Breast epithelium (tissue), 4 donors: ENCODE data around the gene ARAF. TPM values are rescaled to one million over a fixed set of nuclear protein-coding genes. Genes with fewer than 3 reads are reported as not detected.

Experiments used
- DNase-seq, 2 donors: peaks; one replicate each; pipeline ENCODE4 v3.0.0-alpha.2; 2019; ENCODE audit warnings: low spot score in 2 of 2
- H3K27ac ChIP-seq, 2 donors: fragments of 200-600 bp; sonication (generic) in 1 of 2; one replicate each; pipeline ENCODE4 v1.5.1; 2016 to 2019; ENCODE audit warnings: mild to moderate bottlenecking in 1 of 2
- H3K27me3 ChIP-seq, 2 donors: fragments of 200-600 bp; sonication (generic) in 1 of 2; one replicate each; pipeline versions ENCODE4 v1.5.1 to v1.6.0; 2017 to 2019; ENCODE audit warnings: control low read depth in 1 of 2, mild to moderate bottlenecking in 1 of 2
- H3K36me3 ChIP-seq: fragments of 200-600 bp; one replicate; pipeline ENCODE4 v1.5.1; 2019
- H3K4me1 ChIP-seq, 2 donors: fragments of 200-600 bp; sonication (generic); one replicate each; pipeline ENCODE4 v1.5.1; 2016 to 2019; ENCODE audit warnings: control low read depth in 1 of 2
- H3K4me3 ChIP-seq, 3 donors: fragments of 200-600 bp; sonication (generic); 1 replicate in 2 of 3; 2 replicates in 1 of 3; pipeline ENCODE4 v1.5.1; 2016 to 2019; ENCODE audit warnings: mild to moderate bottlenecking in 3 of 3, moderate library complexity in 2 of 3
- H3K9me3 ChIP-seq, 2 donors: fragments of 200-600 bp; sonication (generic) in 1 of 2; one replicate each; pipeline ENCODE4 v1.5.1; 2016 to 2019; ENCODE audit warnings: control low read depth in 1 of 2
- POLR2A ChIP-seq: fragments of 450-650 bp; IDR thresholded peaks from one replicate; pipeline ENCODE4 v1.6.1; 2016; ENCODE audit warnings: antibody characterized with exemption, mild to moderate bottlenecking, moderate library complexity
- POLR2AphosphoS5 ChIP-seq, 3 donors: sonication (generic); formaldehyde crosslinking; IDR thresholded peaks; one replicate each; pipeline ENCODE4 v1.6.1; 2017; ENCODE audit warnings: antibody characterized with exemption in 3 of 3
- intact Hi-C: fragments of 100-400 bp; cut with DNase I; formaldehyde crosslinking; loops from one replicate; pipeline ENCODE4 v1.15.1; 2023; ENCODE audit warnings: low total_unique reads
- total RNA-seq, 3 donors: library from RNA; depleted of rRNA; stranded (reverse); fragments of >200 nt; gene quantifications; one replicate each; pipeline ENCODE4 v1.1.0, GENCODE V29; 2016
- TF ChIP-seq, protein P1 (sequence below), 3 donors: fragments of 450-650 bp; IDR thresholded peaks; one replicate each; pipeline ENCODE4 v1.5.1; 2016 to 2017; ENCODE audit warnings: antibody characterized with exemption in 3 of 3, mild to moderate bottlenecking in 3 of 3, moderate library complexity in 3 of 3

The ARAF gene
- total RNA-seq, 3 donors from 2014 or later, result 27.9 to 37.6 (median 30.6) TPM

DNA sequence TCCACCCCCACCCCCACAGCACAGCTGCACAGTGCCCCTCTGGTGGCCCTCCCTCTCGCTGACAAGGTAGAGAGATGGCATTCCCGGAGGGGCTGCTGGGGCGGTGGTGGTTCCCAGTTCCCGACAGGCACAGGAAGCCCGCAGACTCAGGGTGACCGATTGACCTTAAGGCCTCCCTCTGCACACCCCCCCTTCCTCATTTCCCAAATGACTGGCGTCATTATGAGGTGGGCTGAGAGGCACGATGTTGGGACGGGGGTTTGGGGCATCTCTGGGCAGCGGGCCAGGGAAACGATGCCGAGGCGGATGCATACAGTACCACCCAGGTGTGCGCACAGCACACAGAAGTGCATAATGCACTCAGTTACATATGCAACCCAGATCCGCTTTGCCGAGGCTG, 17.7 kb downstream of the ARAF start:
- TF ChIP-seq, protein P1, sequence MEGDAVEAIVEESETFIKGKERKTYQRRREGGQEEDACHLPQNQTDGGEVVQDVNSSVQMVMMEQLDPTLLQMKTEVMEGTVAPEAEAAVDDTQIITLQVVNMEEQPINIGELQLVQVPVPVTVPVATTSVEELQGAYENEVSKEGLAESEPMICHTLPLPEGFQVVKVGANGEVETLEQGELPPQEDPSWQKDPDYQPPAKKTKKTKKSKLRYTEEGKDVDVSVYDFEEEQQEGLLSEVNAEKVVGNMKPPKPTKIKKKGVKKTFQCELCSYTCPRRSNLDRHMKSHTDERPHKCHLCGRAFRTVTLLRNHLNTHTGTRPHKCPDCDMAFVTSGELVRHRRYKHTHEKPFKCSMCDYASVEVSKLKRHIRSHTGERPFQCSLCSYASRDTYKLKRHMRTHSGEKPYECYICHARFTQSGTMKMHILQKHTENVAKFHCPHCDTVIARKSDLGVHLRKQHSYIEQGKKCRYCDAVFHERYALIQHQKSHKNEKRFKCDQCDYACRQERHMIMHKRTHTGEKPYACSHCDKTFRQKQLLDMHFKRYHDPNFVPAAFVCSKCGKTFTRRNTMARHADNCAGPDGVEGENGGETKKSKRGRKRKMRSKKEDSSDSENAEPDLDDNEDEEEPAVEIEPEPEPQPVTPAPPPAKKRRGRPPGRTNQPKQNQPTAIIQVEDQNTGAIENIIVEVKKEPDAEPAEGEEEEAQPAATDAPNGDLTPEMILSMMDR (IDR thresholded peaks at IDR 0.05), result no peak
- no peak for TF ChIP-seq POLR2AphosphoS5 (IDR thresholded peaks at IDR 0.05)
- no peak for TF ChIP-seq POLR2A
- peaks cover 0 to 32% of the 10 kb centered on the region in 2 donors for H3K27me3 ChIP-seq

GRCh38 chrX:47579537-47579936, 18.5 kb downstream of the ARAF start:
- TF ChIP-seq, protein P1 (IDR thresholded peaks at IDR 0.05), result no peak
- TF ChIP-seq POLR2AphosphoS5 (IDR thresholded peaks at IDR 0.05) (no peak), POLR2A (no peak)
- DNase-seq, result no peak
- Histone ChIP-seq H3K4me3 (no peak overlapping the region), H3K27me3 (peaks cover 0 to 24% of the 10 kb centered on the region in 2 donors), H3K36me3 (no peaks in the 10 kb centered on the region), H3K9me3 (no peaks in the 10 kb centered on the region), H3K27ac (no peak overlapping the region), H3K4me1 (no peaks in the 10 kb centered on the region)
- intact Hi-C loops, result loop anchor here (10.0 kb wide), 1 partner anchor 45 kb away; the partner anchor contains the start of gene CFP

More for the DNA sequence above, 17.7 kb downstream of the ARAF start:
- no peak overlapping the region for H3K27ac ChIP-seq
- no peak overlapping the region for H3K4me3 ChIP-seq
- no peaks in the 10 kb centered on the region for H3K4me1 ChIP-seq
- H3K9me3 ChIP-seq, result no peaks in the 10 kb centered on the region
- no peaks in the 10 kb centered on the region for H3K36me3 ChIP-seq
- DNase-seq, result no peak
- intact Hi-C loops, result loop anchor here (10.0 kb wide), 1 partner anchor 46 kb away; the partner anchor contains the start of gene CFP

DNA sequence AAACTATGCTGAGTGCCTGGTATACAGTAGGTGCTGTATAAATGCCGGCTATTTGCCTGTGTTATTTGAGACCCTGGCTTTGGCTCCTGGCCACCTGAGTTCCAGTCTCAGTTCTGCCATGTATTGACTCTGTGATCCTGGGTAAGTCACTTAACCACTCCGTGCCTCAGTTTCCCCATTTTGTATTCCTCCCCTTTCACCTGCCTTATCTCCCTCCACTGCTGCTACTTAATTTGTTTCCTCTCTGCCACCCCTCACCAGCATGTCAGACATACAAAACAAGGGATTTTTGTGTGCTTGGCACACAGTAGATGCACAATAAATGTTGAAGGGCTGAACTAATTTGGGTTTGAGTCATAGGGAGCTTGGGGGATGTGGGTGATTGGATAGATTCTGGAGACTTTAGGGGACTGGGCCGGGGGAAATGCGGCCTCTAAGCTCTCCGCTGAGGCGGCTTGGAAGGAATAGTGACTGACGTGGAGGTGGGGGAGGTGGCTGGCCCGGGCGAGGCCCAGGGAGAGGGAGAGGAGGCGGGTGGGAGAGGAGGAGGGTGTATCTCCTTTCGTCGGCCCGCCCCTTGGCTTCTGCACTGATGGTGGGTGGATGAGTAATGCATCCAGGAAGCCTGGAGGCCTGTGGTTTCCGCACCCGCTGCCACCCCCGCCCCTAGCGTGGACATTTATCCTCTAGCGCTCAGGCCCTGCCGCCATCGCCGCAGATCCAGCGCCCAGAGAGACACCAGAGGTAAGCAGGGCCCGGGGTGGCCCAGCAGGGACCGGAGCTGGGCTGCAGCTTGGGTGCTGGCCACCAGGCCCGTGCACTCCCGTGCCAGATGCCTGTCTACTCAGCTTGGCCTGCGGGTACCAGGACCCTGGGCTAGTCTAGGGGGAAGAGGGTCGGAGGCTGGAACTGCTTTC, 21.0 kb downstream of the ARAF start, which contains the start of gene TIMP1:
TIMP1 (plus strand) TSS at position 706 of the 917 bp plus-strand sequence. CDS start 980 bp downstream, outside the sequence.
- Histone ChIP-seq H3K27ac (peak within 1 kb of the TSS; percentile 73 to 97), H3K9me3 (no peaks in the 10 kb centered on the region), H3K4me1 (no peaks in the 10 kb centered on the region), H3K4me3 (peak within 1 kb of the TSS; percentile 48 to 73 (median 51)), H3K27me3 (peaks cover 0 to 34% of the 10 kb centered on the region in 2 donors), H3K36me3 (no peaks in the 10 kb centered on the region)
- peak in 2 of 3 donors; percentile 39 to 59 for TF ChIP-seq POLR2AphosphoS5 (IDR thresholded peaks at IDR 0.05)
- no peak for TF ChIP-seq POLR2A
- TF ChIP-seq, protein P1 (IDR thresholded peaks at IDR 0.05), result no peak
- intact Hi-C loops, result no loop called here
- peak; percentile 79 to 84 for DNase-seq

GRCh38 chrX:47583240-47583861, 22.3 kb downstream of the ARAF start:
- TF ChIP-seq, protein P1 (IDR thresholded peaks at IDR 0.05), result no peak
- TF ChIP-seq POLR2AphosphoS5 (IDR thresholded peaks at IDR 0.05), result no peak
- no peak for TF ChIP-seq POLR2A
- intact Hi-C loops, result no loop called here
- Histone ChIP-seq H3K36me3 (no peaks in the 10 kb centered on the region), H3K27me3 (peaks cover 0 to 30% of the 10 kb centered on the region in 2 donors), H3K4me1 (no peaks in the 10 kb centered on the region), H3K4me3 (peak overlapping the region; percentile 7 to 73 (median 51)), H3K27ac (peak overlapping the region; percentile 73 to 97), H3K9me3 (no peaks in the 10 kb centered on the region)
- no peak for DNase-seq
